ENCODE results near the gene PRPF6. TPM values are rescaled to one million over a fixed set of nuclear protein-coding genes. Genes with fewer than 3 reads are reported as not detected.

PRPF6 gene
- total and polyA plus RNA-seq, 2 of the 13 experiments (the other 11 are each of a cell fraction or from before 2014, with no cell fraction given): 63.7 to 101 TPM

- TF ChIP-seq HNRNPUL1 (IDR thresholded peaks at IDR 0.05; ENCODE audit: low read depth, low read length): no peak
- no peak for TF ChIP-seq HMGXB4 (CRISPR knock-in tag; IDR thresholded peaks at IDR 0.05; ENCODE audit: borderline replicate concordance in 1 of 2, low read depth in 1 of 2)
- peak; percentile 31; the same call in 1 of the 2 replicates for TF ChIP-seq HOXA3 (CRISPR knock-in tag; IDR thresholded peaks at IDR 0.05)
- no peak for TF ChIP-seq TAF15 (IDR thresholded peaks at IDR 0.05; ENCODE audit: low read depth, low read length, poor library complexity, severe bottlenecking)
- no peak for TF ChIP-seq ZNF503 (CRISPR knock-in tag; IDR thresholded peaks at IDR 0.05)
- TF ChIP-seq ZNF367 (CRISPR knock-in tag; IDR thresholded peaks at IDR 0.05; ENCODE audit: borderline replicate concordance): no peak
- no peak for TF ChIP-seq NPAS2 (CRISPR knock-in tag; IDR thresholded peaks at IDR 0.05; ENCODE audit: borderline replicate concordance)
- no peak for TF ChIP-seq ZNF550 (CRISPR knock-in tag; IDR thresholded peaks at IDR 0.05; ENCODE audit: borderline replicate concordance)
- TF ChIP-seq ZNF232 (CRISPR knock-in tag; IDR thresholded peaks at IDR 0.05; ENCODE audit: borderline replicate concordance): no peak
- TF ChIP-seq ZNF780A (CRISPR knock-in tag; IDR thresholded peaks at IDR 0.05): no peak
- TF ChIP-seq ADNP (CRISPR knock-in tag; IDR thresholded peaks at IDR 0.05): no peak
- no peak for TF ChIP-seq ZNF512B (CRISPR knock-in tag; IDR thresholded peaks at IDR 0.05; ENCODE audit: borderline replicate concordance)
- no peak for TF ChIP-seq ERF (CRISPR knock-in tag; IDR thresholded peaks at IDR 0.05)
- TF ChIP-seq ZNF552 (CRISPR knock-in tag; IDR thresholded peaks at IDR 0.05; ENCODE audit: borderline replicate concordance): no peak
- TF ChIP-seq, protein P1, sequence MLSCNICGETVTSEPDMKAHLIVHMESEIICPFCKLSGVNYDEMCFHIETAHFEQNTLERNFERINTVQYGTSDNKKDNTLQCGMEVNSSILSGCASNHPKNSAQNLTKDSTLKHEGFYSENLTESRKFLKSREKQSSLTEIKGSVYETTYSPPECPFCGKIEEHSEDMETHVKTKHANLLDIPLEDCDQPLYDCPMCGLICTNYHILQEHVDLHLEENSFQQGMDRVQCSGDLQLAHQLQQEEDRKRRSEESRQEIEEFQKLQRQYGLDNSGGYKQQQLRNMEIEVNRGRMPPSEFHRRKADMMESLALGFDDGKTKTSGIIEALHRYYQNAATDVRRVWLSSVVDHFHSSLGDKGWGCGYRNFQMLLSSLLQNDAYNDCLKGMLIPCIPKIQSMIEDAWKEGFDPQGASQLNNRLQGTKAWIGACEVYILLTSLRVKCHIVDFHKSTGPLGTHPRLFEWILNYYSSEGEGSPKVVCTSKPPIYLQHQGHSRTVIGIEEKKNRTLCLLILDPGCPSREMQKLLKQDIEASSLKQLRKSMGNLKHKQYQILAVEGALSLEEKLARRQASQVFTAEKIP (CRISPR knock-in tag; IDR thresholded peaks at IDR 0.05; ENCODE audit: borderline replicate concordance): no peak
- no peak for TF ChIP-seq MYPOP (CRISPR knock-in tag; IDR thresholded peaks at IDR 0.05)
- peak; percentile 34; the same call in 1 of the 2 replicates for TF ChIP-seq PATZ1 (CRISPR knock-in tag; IDR thresholded peaks at IDR 0.05)
- TF ChIP-seq PHB2 (IDR thresholded peaks at IDR 0.05; ENCODE audit: partially characterized antibody): no peak
These were observed 85.0 kb downstream of the PRPF6 start (continued) for GRCh38 chr20:64065974-64066343.

Measured in HepG2 (cell line).